RWPE2 (cell line): ENCODE data around the gene IRF9.

Experiments used
- ATAC-seq: fragments of 200-7000 bp; cut with Tn5 transposase; 3 replicates; pipeline ENCODE4 v1.9.1; 2021; ENCODE audit warnings: low read depth
- DNase-seq: peaks from one replicate; pipeline ENCODE4 v3.0.0-alpha.2; 2020; ENCODE audit warnings: low spot score
- H3K27ac ChIP-seq: fragments of 450-650 bp; 2 replicates; pipeline ENCODE4 v1.5.1; 2017; ENCODE audit warnings: mild to moderate bottlenecking; ENCODE audit not compliant: poor library complexity, severe bottlenecking
- H3K27me3 ChIP-seq: fragments of 250-450 bp; sonication (Bioruptor Pico); 2 replicates; pipeline ENCODE4 v1.5.1; 2021; ENCODE audit warnings: mild to moderate bottlenecking, moderate library complexity; ENCODE audit not compliant: insufficient read depth, poor library complexity, severe bottlenecking
- H3K36me3 ChIP-seq: fragments of 250-450 bp; sonication (Bioruptor Pico); 2 replicates; pipeline ENCODE4 v1.5.1; 2020; ENCODE audit warnings: low read depth, mild to moderate bottlenecking, moderate library complexity
- H3K4me1 ChIP-seq: fragments of 250-450 bp; sonication (Bioruptor Pico); 2 replicates; pipeline ENCODE4 v1.5.1; 2021; ENCODE audit warnings: mild to moderate bottlenecking, moderate library complexity; ENCODE audit not compliant: insufficient read depth, poor library complexity, severe bottlenecking
- H3K4me3 ChIP-seq: fragments of 250-450 bp; sonication (Bioruptor Pico); 2 replicates; pipeline ENCODE4 v1.5.1; 2021; ENCODE audit warnings: mild to moderate bottlenecking, moderate library complexity; ENCODE audit not compliant: severe bottlenecking
- H3K9me3 ChIP-seq: fragments of 250-450 bp; sonication (Bioruptor Pico); 2 replicates; pipeline ENCODE4 v1.5.1; 2021; ENCODE audit warnings: mild to moderate bottlenecking, moderate library complexity; ENCODE audit not compliant: severe bottlenecking
- CTCF ChIP-seq: fragments of 450-650 bp; IDR thresholded peaks from one replicate; pipeline ENCODE4 v1.5.1; 2017; ENCODE audit warnings: mild to moderate bottlenecking, moderate library complexity; ENCODE audit not compliant: poor library complexity, severe bottlenecking

Gene IRF9

GRCh38 chr14:24178399-24179178, 17.5 kb downstream of the IRF9 start:
- no peak for TF ChIP-seq CTCF
- peaks cover 41% of the 10 kb centered on the region for H3K36me3 ChIP-seq

GRCh38 chr14:24179294-24179960, 18.4 kb downstream of the IRF9 start:
- Histone ChIP-seq H3K27me3 (no peaks in the 10 kb centered on the region), H3K9me3 (no peaks in the 10 kb centered on the region), H3K4me1 (no peaks in the 10 kb centered on the region), H3K27ac (no peak overlapping the region), H3K4me3 (no peak overlapping the region), H3K36me3 (peaks cover 46% of the 10 kb centered on the region)
- no peak; the same call in 2 of the 3 replicates for ATAC-seq
- DNase-seq, result peak; percentile 62
- no peak for TF ChIP-seq CTCF

More at GRCh38 chr14:24178399-24179178, 17.5 kb downstream of the IRF9 start:
- no peak overlapping the region for H3K27ac ChIP-seq
- no peak overlapping the region for H3K4me3 ChIP-seq
- no peaks in the 10 kb centered on the region for H3K4me1 ChIP-seq
- DNase-seq (peak; percentile 59), ATAC-seq (no peak)
- no peaks in the 10 kb centered on the region for H3K9me3 ChIP-seq
- H3K27me3 ChIP-seq, result no peaks in the 10 kb centered on the region

- Histone ChIP-seq H3K36me3 (peaks cover 54% of the 10 kb centered on the region), H3K9me3 (no peaks in the 10 kb centered on the region), H3K27ac (no peak overlapping the region), H3K4me1 (no peaks in the 10 kb centered on the region), H3K4me3 (no peak overlapping the region), H3K27me3 (no peaks in the 10 kb centered on the region)
- TF ChIP-seq CTCF, result no peak
- ATAC-seq (peak; percentile 8; the same call in 2 of the 3 replicates), DNase-seq (peak; percentile 63)
Measured at GRCh38 chr14:24179961-24180796, 19.1 kb downstream of the IRF9 start.

GRCh38 chr14:24181371-24182077, 20.5 kb downstream of the IRF9 start:
- Histone ChIP-seq H3K4me3 (no peak overlapping the region), H3K4me1 (no peaks in the 10 kb centered on the region), H3K36me3 (peaks cover 67% of the 10 kb centered on the region), H3K27me3 (no peaks in the 10 kb centered on the region), H3K27ac (no peak overlapping the region), H3K9me3 (no peaks in the 10 kb centered on the region)
- ATAC-seq, result no peak; the same call in 2 of the 3 replicates
- no peak for TF ChIP-seq CTCF
- peak; percentile 68 for DNase-seq
